HG02870 (cell line): Measurements from ENCODE around the gene TARM1.

Experiments
- ATAC-seq: cut with Tn5 transposase; IDR thresholded peaks from one replicate; pipeline ENCODE4 v1.9.1; 2021; ENCODE audit warnings: mild to moderate bottlenecking, moderate library complexity; ENCODE audit not compliant: unreplicated experiment

TARM1 gene

GRCh38 chr19:54081032-54081431 lies at the start of gene TARM1:
Gene TARM1, minus strand, starts transcription at chr19:54081365. Its CDS starts 25 bp downstream, at chr19:54081340.
- ATAC-seq = no peak

GRCh38 chr19:54129617-54129996 lies 48.4 kb upstream of the TARM1 start:
- ATAC-seq = no peak

GRCh38 chr19:54128796-54129616 lies 47.8 kb upstream of the TARM1 start:
- ATAC-seq = no peak

GRCh38 chr19:54128441-54128725 lies 47.2 kb upstream of the TARM1 start:
- ATAC-seq = no peak

GRCh38 chr19:54127688-54128440 lies 46.7 kb upstream of the TARM1 start:
- no peak for ATAC-seq

- no peak for ATAC-seq
These were observed 44.5 kb upstream of the TARM1 start for GRCh38 chr19:54125713-54126112.

GRCh38 chr19:54124393-54124792 lies 43.2 kb upstream of the TARM1 start:
- ATAC-seq = no peak

- no peak for ATAC-seq
These were observed 42.5 kb upstream of the TARM1 start for GRCh38 chr19:54123682-54124081.

GRCh38 chr19:54121259-54121658 lies 40.1 kb upstream of the TARM1 start:
- ATAC-seq = no peak

GRCh38 chr19:54115109-54116063 lies 34.2 kb upstream of the TARM1 start, which contains the start of the genes PRPF31 and TFPT:
Gene PRPF31, plus strand, starts transcription at chr19:54115754. Its CDS starts 2,525 bp downstream, at chr19:54118279.
Gene TFPT, minus strand, starts transcription at chr19:54115657. Its CDS starts 388 bp downstream, at chr19:54115269.
- peak; percentile 70 for ATAC-seq

- ATAC-seq = no peak
These were observed 33.4 kb upstream of the TARM1 start for GRCh38 chr19:54114340-54115108.

- no peak for ATAC-seq
These were observed 28.5 kb upstream of the TARM1 start for GRCh38 chr19:54109651-54110050.

- no peak for ATAC-seq
These were observed 27.3 kb upstream of the TARM1 start for GRCh38 chr19:54108496-54108895.

- no peak for ATAC-seq
These were observed 26.8 kb upstream of the TARM1 start for GRCh38 chr19:54107876-54108490.

- no peak for ATAC-seq
These were observed 25.6 kb upstream of the TARM1 start for GRCh38 chr19:54106716-54107115.

- no peak for ATAC-seq
These were observed 24.6 kb upstream of the TARM1 start for GRCh38 chr19:54105796-54106195.

GRCh38 chr19:54104998-54105715 lies 24.0 kb upstream of the TARM1 start:
- ATAC-seq = no peak

- peak; percentile 95 for ATAC-seq
These were observed 21.4 kb upstream of the TARM1 start, which contains the start of gene NDUFA3 for GRCh38 chr19:54102421-54103169. Gene NDUFA3, plus strand, starts transcription at chr19:54102855. Its CDS starts 24 bp downstream, at chr19:54102879.
